ENCODE data around the gene MSTN.

Gene MSTN

GRCh38 chr2:190107409-190107808 is 44.9 kb upstream of the MSTN start:
- no peaks in the 10 kb centered on the region for H3K27me3 ChIP-seq (ENCODE audit: control insufficient read depth in 3 of 3, insufficient read depth in 3 of 3, low read depth in 1 of 3, low read length in 3 of 3)
- no peaks in the 10 kb centered on the region for H3K36me3 ChIP-seq (replicated peaks in 1 of 2; ENCODE audit: control insufficient read depth in 2 of 2, insufficient read depth in 2 of 2, low read length in 2 of 2)
- H3K4ac ChIP-seq (ENCODE audit: low read length) = no peak overlapping the region
- no peak overlapping the region for H2AK5ac ChIP-seq (ENCODE audit: low read depth, low read length)
- H2BK5ac ChIP-seq (ENCODE audit: low read length) = no peak overlapping the region
- H3K23ac ChIP-seq (ENCODE audit: low read depth, low read length, poor library complexity) = no peak overlapping the region
- WGBS, 2 donors (ENCODE audit: extremely low coverage in 2 of 2, insufficient read length in 2 of 2, insufficient replicate concordance in 1 of 2) = no CpG with 5 or more reads among the region's 4 CpGs
- no peaks in the 10 kb centered on the region for H3K4me1 ChIP-seq (ENCODE audit: control insufficient read depth in 2 of 2, insufficient read depth in 1 of 2, low read depth in 1 of 2, low read length in 2 of 2)
- no peak overlapping the region for H4K8ac ChIP-seq (ENCODE audit: low read depth, low read length)
- no peaks in the 10 kb centered on the region for H3K79me1 ChIP-seq (ENCODE audit: low read depth, low read length)
- no peaks in the 10 kb centered on the region for H3K9me3 ChIP-seq (replicated peaks in 1 of 2; ENCODE audit: control insufficient read depth in 2 of 2, insufficient read depth in 1 of 2, low read depth in 1 of 2, low read length in 2 of 2)
- no peak overlapping the region for H2BK12ac ChIP-seq (ENCODE audit: low read length)
- no peak overlapping the region for H3K9ac ChIP-seq (ENCODE audit: low read depth, low read length, poor library complexity)
- no peak overlapping the region for H4K91ac ChIP-seq (ENCODE audit: low read depth, low read length, poor library complexity)
- H3K4me3 ChIP-seq (ENCODE audit: low read length in 2 of 2) = no peak overlapping the region
- H2BK120ac ChIP-seq (ENCODE audit: low read depth, low read length) = no peak overlapping the region
- H3K4me2 ChIP-seq (ENCODE audit: insufficient read depth, low read length, poor library complexity, severe bottlenecking) = no peak overlapping the region
- H3K18ac ChIP-seq (ENCODE audit: low read length) = no peak overlapping the region
- H3K14ac ChIP-seq (ENCODE audit: low read length) = no peak overlapping the region
- no peak overlapping the region for H3K27ac ChIP-seq (replicated peaks; ENCODE audit: low read length)
- DNase-seq (ENCODE audit: low spot score) = no peak
- no peak overlapping the region for H2AFZ ChIP-seq (ENCODE audit: low read length)
- H2BK15ac ChIP-seq (ENCODE audit: low read length) = no peak overlapping the region

DNA sequence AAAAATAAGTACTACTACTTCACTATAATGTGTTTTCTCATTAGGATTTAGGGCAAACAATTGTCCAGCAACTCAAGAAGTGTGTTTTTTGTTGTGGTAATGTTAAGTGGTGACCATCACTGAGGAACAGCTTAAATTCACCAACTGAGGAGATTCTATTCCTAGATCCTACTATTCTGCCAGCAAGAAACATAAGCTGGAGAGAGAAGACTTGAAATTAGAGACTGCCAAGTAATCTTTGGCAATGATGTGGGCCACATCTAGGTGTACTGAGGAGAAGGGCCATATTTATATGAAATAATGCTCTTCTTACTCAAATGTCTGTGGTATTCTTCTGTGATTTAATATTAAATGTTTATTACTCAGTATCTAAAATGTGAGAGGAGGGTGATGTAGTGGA is 44.3 kb upstream of the MSTN start:
- no peak overlapping the region for H3K4ac ChIP-seq (ENCODE audit: low read length)
- no peak overlapping the region for H3K27ac ChIP-seq (replicated peaks; ENCODE audit: low read length)
- H4K91ac ChIP-seq (ENCODE audit: low read depth, low read length, poor library complexity) = no peak overlapping the region
- no peak overlapping the region for H2BK15ac ChIP-seq (ENCODE audit: low read length)
- H2BK12ac ChIP-seq (ENCODE audit: low read length) = no peak overlapping the region
- H2AK5ac ChIP-seq (ENCODE audit: low read depth, low read length) = no peak overlapping the region
- no peak overlapping the region for H4K8ac ChIP-seq (ENCODE audit: low read depth, low read length)
- no peak overlapping the region for H3K4me2 ChIP-seq (ENCODE audit: insufficient read depth, low read length, poor library complexity, severe bottlenecking)
- H3K14ac ChIP-seq (ENCODE audit: low read length) = no peak overlapping the region
- no peak overlapping the region for H3K9ac ChIP-seq (ENCODE audit: low read depth, low read length, poor library complexity)
- no peak overlapping the region for H2AFZ ChIP-seq (ENCODE audit: low read length)
- no peak for DNase-seq (ENCODE audit: low spot score)
- no peaks in the 10 kb centered on the region for H3K4me1 ChIP-seq (ENCODE audit: control insufficient read depth in 2 of 2, insufficient read depth in 1 of 2, low read depth in 1 of 2, low read length in 2 of 2)
- no peak overlapping the region for H2BK5ac ChIP-seq (ENCODE audit: low read length)
- H3K4me3 ChIP-seq (ENCODE audit: low read length in 2 of 2) = no peak overlapping the region
- no peaks in the 10 kb centered on the region for H3K79me1 ChIP-seq (ENCODE audit: low read depth, low read length)
- no peak overlapping the region for H3K23ac ChIP-seq (ENCODE audit: low read depth, low read length, poor library complexity)
- no peak overlapping the region for H2BK120ac ChIP-seq (ENCODE audit: low read depth, low read length)
- no peaks in the 10 kb centered on the region for H3K27me3 ChIP-seq (ENCODE audit: control insufficient read depth in 3 of 3, insufficient read depth in 3 of 3, low read depth in 1 of 3, low read length in 3 of 3)
- H3K36me3 ChIP-seq (replicated peaks in 1 of 2; ENCODE audit: control insufficient read depth in 2 of 2, insufficient read depth in 2 of 2, low read length in 2 of 2) = no peaks in the 10 kb centered on the region
- H3K18ac ChIP-seq (ENCODE audit: low read length) = no peak overlapping the region
- H3K9me3 ChIP-seq (replicated peaks in 1 of 2; ENCODE audit: control insufficient read depth in 2 of 2, insufficient read depth in 1 of 2, low read depth in 1 of 2, low read length in 2 of 2) = no peaks in the 10 kb centered on the region

- no CpG with 5 or more reads among the region's 2 CpGs for WGBS, 2 donors (ENCODE audit: extremely low coverage in 2 of 2, insufficient read length in 2 of 2, insufficient replicate concordance in 1 of 2)
- H2AK5ac ChIP-seq (ENCODE audit: low read depth, low read length) = no peak overlapping the region
- peaks cover 0 to 3% of the 10 kb centered on the region in 2 donors for H3K9me3 ChIP-seq (replicated peaks in 1 of 2; ENCODE audit: control insufficient read depth in 2 of 2, insufficient read depth in 1 of 2, low read depth in 1 of 2, low read length in 2 of 2)
- no peak overlapping the region for H3K4me2 ChIP-seq (ENCODE audit: insufficient read depth, low read length, poor library complexity, severe bottlenecking)
- no peak overlapping the region for H3K18ac ChIP-seq (ENCODE audit: low read length)
- H3K14ac ChIP-seq (ENCODE audit: low read length) = no peak overlapping the region
- no peak overlapping the region for H2BK5ac ChIP-seq (ENCODE audit: low read length)
- no peak overlapping the region for H4K91ac ChIP-seq (ENCODE audit: low read depth, low read length, poor library complexity)
- H3K4ac ChIP-seq (ENCODE audit: low read length) = no peak overlapping the region
- H2AFZ ChIP-seq (ENCODE audit: low read length) = no peak overlapping the region
- H2BK15ac ChIP-seq (ENCODE audit: low read length) = no peak overlapping the region
- no peaks in the 10 kb centered on the region for H3K79me1 ChIP-seq (ENCODE audit: low read depth, low read length)
- H3K9ac ChIP-seq (ENCODE audit: low read depth, low read length, poor library complexity) = no peak overlapping the region
- H3K36me3 ChIP-seq (replicated peaks in 1 of 2; ENCODE audit: control insufficient read depth in 2 of 2, insufficient read depth in 2 of 2, low read length in 2 of 2) = no peaks in the 10 kb centered on the region
- H4K8ac ChIP-seq (ENCODE audit: low read depth, low read length) = no peak overlapping the region
- no peak for DNase-seq (ENCODE audit: low spot score)
- no peak overlapping the region for H2BK12ac ChIP-seq (ENCODE audit: low read length)
- H3K27me3 ChIP-seq (ENCODE audit: control insufficient read depth in 3 of 3, insufficient read depth in 3 of 3, low read depth in 1 of 3, low read length in 3 of 3) = no peaks in the 10 kb centered on the region
- no peak overlapping the region for H3K4me3 ChIP-seq (ENCODE audit: low read length in 2 of 2)
- no peak overlapping the region for H2BK120ac ChIP-seq (ENCODE audit: low read depth, low read length)
- H3K27ac ChIP-seq (replicated peaks; ENCODE audit: low read length) = no peak overlapping the region
- H3K4me1 ChIP-seq (ENCODE audit: control insufficient read depth in 2 of 2, insufficient read depth in 1 of 2, low read depth in 1 of 2, low read length in 2 of 2) = no peaks in the 10 kb centered on the region
- no peak overlapping the region for H3K23ac ChIP-seq (ENCODE audit: low read depth, low read length, poor library complexity)
Observed at GRCh38 chr2:190105554-190105953, 43.0 kb upstream of the MSTN start.

- no peak for DNase-seq (ENCODE audit: low spot score)
- Histone ChIP-seq H3K36me3 (replicated peaks in 1 of 2; ENCODE audit: control insufficient read depth in 2 of 2, insufficient read depth in 2 of 2, low read length in 2 of 2) (no peaks in the 10 kb centered on the region), H3K18ac (ENCODE audit: low read length) (no peak overlapping the region), H3K4me3 (ENCODE audit: low read length in 2 of 2) (no peak overlapping the region), H3K27me3 (ENCODE audit: control insufficient read depth in 3 of 3, insufficient read depth in 3 of 3, low read depth in 1 of 3, low read length in 3 of 3) (no peaks in the 10 kb centered on the region), H2BK15ac (ENCODE audit: low read length) (no peak overlapping the region), H2BK5ac (ENCODE audit: low read length) (no peak overlapping the region), H3K4me1 (ENCODE audit: control insufficient read depth in 2 of 2, insufficient read depth in 1 of 2, low read depth in 1 of 2, low read length in 2 of 2) (no peaks in the 10 kb centered on the region), H3K14ac (ENCODE audit: low read length) (no peak overlapping the region), H3K23ac (ENCODE audit: low read depth, low read length, poor library complexity) (no peak overlapping the region), H3K9ac (ENCODE audit: low read depth, low read length, poor library complexity) (no peak overlapping the region), H2AFZ (ENCODE audit: low read length) (no peak overlapping the region), H4K91ac (ENCODE audit: low read depth, low read length, poor library complexity) (no peak overlapping the region), H3K79me1 (ENCODE audit: low read depth, low read length) (no peaks in the 10 kb centered on the region), H2AK5ac (ENCODE audit: low read depth, low read length) (no peak overlapping the region), H3K4ac (ENCODE audit: low read length) (no peak overlapping the region), H3K27ac (replicated peaks; ENCODE audit: low read length) (no peak overlapping the region), H4K8ac (ENCODE audit: low read depth, low read length) (no peak overlapping the region), H2BK12ac (ENCODE audit: low read length) (no peak overlapping the region), H3K4me2 (ENCODE audit: insufficient read depth, low read length, poor library complexity, severe bottlenecking) (no peak overlapping the region), H3K9me3 (replicated peaks in 1 of 2; ENCODE audit: control insufficient read depth in 2 of 2, insufficient read depth in 1 of 2, low read depth in 1 of 2, low read length in 2 of 2) (peaks cover 0 to 3% of the 10 kb centered on the region in 2 donors), H2BK120ac (ENCODE audit: low read depth, low read length) (no peak overlapping the region)
- no CpG with 5 or more reads among the region's 3 CpGs for WGBS, 2 donors (ENCODE audit: extremely low coverage in 2 of 2, insufficient read length in 2 of 2, insufficient replicate concordance in 1 of 2)
Observed at GRCh38 chr2:190103144-190103543, 40.6 kb upstream of the MSTN start.

Measured in neuronal stem cell (in vitro differentiated cells).